HepG2 (cell line): ENCODE results near the gene CD300A. TPM values are rescaled to one million over a fixed set of nuclear protein-coding genes. Genes with fewer than 3 reads are reported as not detected.
A peak's percentile ranks its signal among the peaks of the same experiment; 100 is the strongest.

Source experiments
- AGO2 ChIP-seq: fragments of 200-400 bp; formaldehyde crosslinking; optimal IDR thresholded peaks from 2 replicates; pipeline ENCODE3; 2017; ENCODE audit warnings: mild to moderate bottlenecking, low read depth, low read length, moderate library complexity
- EHMT2 ChIP-seq: fragments of 200-600 bp; sonication (generic); IDR thresholded peaks from 2 replicates; pipeline ENCODE4 v1.7.0; 2017; ENCODE audit warnings: antibody characterized with exemption, low read depth, low read length, borderline replicate concordance
- GTF2F1 ChIP-seq: fragments of 150-350 bp; IDR thresholded peaks from 2 replicates; pipeline ENCODE4 v1.6.1; 2014; ENCODE audit warnings: low read length
- KDM3A ChIP-seq: IDR thresholded peaks from 2 replicates; pipeline ENCODE4 v1.6.1; 2018; ENCODE audit warnings: low read depth, missing compliant biosample characterization
- NONO ChIP-seq, 2 experiments: fragments of 450-650 bp in 1 of 2; sonication (generic) in 1 of 2; formaldehyde crosslinking in 1 of 2; IDR thresholded peaks in 1 of 2; conservative IDR thresholded peaks in 1 of 2; 2 replicates each; pipeline versions ENCODE4 v1.6.1 to v1.8.0; 2017 to 2022; ENCODE audit warnings: mild to moderate bottlenecking in 1 of 2, missing genetic modification reagents in 1 of 2, moderate library complexity in 1 of 2
- PAF1 ChIP-seq: IDR thresholded peaks from 2 replicates; pipeline ENCODE4 v1.6.1; 2016; ENCODE audit warnings: missing genetic modification reagents, missing compliant biosample characterization
- POGZ ChIP-seq: sonication (generic); formaldehyde crosslinking; IDR thresholded peaks from 2 replicates; pipeline ENCODE4 v1.4.0; 2020; ENCODE audit warnings: mild to moderate bottlenecking, missing genetic modification reagents
- SRSF4 ChIP-seq: fragments of 200-400 bp; formaldehyde crosslinking; IDR thresholded peaks from one replicate; pipeline ENCODE4 v1.6.1; 2018; ENCODE audit warnings: mild to moderate bottlenecking, low read depth, low read length, moderate library complexity; ENCODE audit not compliant: poor library complexity, severe bottlenecking
- TARDBP ChIP-seq: sonication (generic); formaldehyde crosslinking; IDR thresholded peaks from 2 replicates; pipeline ENCODE4 v1.8.0; 2022; ENCODE audit warnings: mild to moderate bottlenecking, missing genetic modification reagents
- ZNF556 ChIP-seq: sonication (generic); formaldehyde crosslinking; IDR thresholded peaks from 2 replicates; pipeline ENCODE4 v1.4.0; 2020; ENCODE audit warnings: mild to moderate bottlenecking, missing genetic modification reagents, borderline replicate concordance
- ZNF674 ChIP-seq: sonication (generic); formaldehyde crosslinking; IDR thresholded peaks from 2 replicates; pipeline ENCODE4 v1.5.0; 2020; ENCODE audit warnings: low read depth, mild to moderate bottlenecking, missing genetic modification reagents
- ZNF7 ChIP-seq: IDR thresholded peaks from 2 replicates; pipeline ENCODE4 v1.6.1; 2016; ENCODE audit warnings: missing biosample characterization, missing genetic modification reagents
- polyA plus RNA-seq, 8 experiments: library from polyadenylated mRNA; depleted of rRNA in 3 of 8; stranded (reverse) in 7 of 8; unstranded in 1 of 8; fragments of >200 nt; fragmentation: Illumina TruSeq in 4 of 8; extraction: Trizol in 4 of 8; gene quantifications; 2 replicates each; pipeline versions ENCODE4 v1.2.1 to v1.2.3, GENCODE V29; 2011 to 2016; ENCODE audit warnings: low read depth in 4 of 8, missing spikeins in 1 of 8, mixed read lengths in 1 of 8; ENCODE audit not compliant: insufficient read depth in 1 of 8
- total RNA-seq, 5 experiments: library from RNA; depleted of rRNA; stranded (reverse); fragments of >200 nt; fragmentation: Illumina TruSeq; extraction: Trizol; gene quantifications; 2 replicates each; pipeline ENCODE4 v1.2.3, GENCODE V29; 2016; ENCODE audit warnings: low read depth in 1 of 5
- TF ChIP-seq, protein P1 (sequence below): sonication (generic); formaldehyde crosslinking; IDR thresholded peaks from 2 replicates; pipeline ENCODE4 v1.5.0; 2020; ENCODE audit warnings: mild to moderate bottlenecking, missing genetic modification reagents
- TF ChIP-seq, protein P2 (sequence below): sonication (generic); formaldehyde crosslinking; IDR thresholded peaks from 2 replicates; pipeline ENCODE4 v1.8.1; 2023; ENCODE audit warnings: mild to moderate bottlenecking, inconsistent platforms, moderate library complexity, missing genetic modification reagents, borderline replicate concordance
- TF ChIP-seq, protein P3 (sequence below): sonication (generic); formaldehyde crosslinking; IDR thresholded peaks from 2 replicates; pipeline ENCODE4 v1.4.0; 2020; ENCODE audit warnings: mild to moderate bottlenecking, missing genetic modification reagents
- TF ChIP-seq, protein P4 (sequence below): IDR thresholded peaks from 2 replicates; pipeline ENCODE4 v1.6.1; 2016; ENCODE audit warnings: missing genetic modification reagents, missing compliant biosample characterization
- TF ChIP-seq, protein P5 (sequence below): sonication (generic); formaldehyde crosslinking; IDR thresholded peaks from 2 replicates; pipeline ENCODE4 v1.5.0; 2020; ENCODE audit warnings: mild to moderate bottlenecking, missing genetic modification reagents

Gene CD300A
- total and polyA plus RNA-seq, 2 of the 13 experiments (the other 11 are each of a cell fraction or from before 2014, with no cell fraction given), result not detected

DNA sequence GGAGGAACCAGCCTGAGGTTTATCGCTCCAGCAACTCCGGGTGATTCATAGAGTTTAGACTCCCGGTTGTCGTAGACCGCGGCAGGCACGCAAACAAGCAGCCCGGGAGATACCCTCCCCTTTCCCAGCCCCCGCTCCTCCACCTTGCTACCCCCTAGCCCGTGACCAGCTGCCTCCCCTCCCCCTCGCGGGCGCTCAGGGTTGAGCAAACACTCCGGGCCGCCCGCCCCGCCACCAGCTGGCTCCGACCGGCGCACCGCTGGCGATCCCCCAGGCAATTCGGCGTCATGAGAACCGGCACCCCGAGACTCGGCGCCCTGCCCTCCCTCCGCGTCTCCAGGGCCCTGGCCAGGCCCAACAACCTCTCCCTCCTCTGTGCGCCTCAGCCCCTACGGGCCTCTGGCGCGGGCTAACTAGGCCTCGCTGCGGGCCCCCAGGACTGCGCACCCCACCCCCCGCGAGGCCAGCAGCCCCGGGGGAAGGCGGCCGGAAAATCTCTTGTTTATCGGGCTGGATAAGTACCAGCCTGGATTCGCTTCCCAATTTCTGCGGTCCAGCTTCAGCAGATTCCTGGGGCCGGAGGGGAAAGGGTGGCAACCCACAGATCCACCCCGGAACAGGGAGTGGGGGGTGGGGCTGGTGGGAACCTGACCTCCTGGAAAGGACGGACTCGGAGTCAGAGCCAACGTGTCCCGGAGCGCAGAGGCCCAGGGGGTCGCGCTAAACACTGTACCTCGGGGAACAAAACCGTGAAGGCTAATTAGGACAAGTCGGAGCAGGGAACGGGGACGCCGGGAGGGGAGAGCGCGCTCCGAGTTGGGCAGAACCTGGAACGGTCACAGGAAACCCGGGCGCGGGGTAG is 35.5 kb upstream of the CD300A start (continued):
- TF ChIP-seq EHMT2, result no peak
- TF ChIP-seq KDM3A, result peak; percentile 74
- TF ChIP-seq, protein P1, sequence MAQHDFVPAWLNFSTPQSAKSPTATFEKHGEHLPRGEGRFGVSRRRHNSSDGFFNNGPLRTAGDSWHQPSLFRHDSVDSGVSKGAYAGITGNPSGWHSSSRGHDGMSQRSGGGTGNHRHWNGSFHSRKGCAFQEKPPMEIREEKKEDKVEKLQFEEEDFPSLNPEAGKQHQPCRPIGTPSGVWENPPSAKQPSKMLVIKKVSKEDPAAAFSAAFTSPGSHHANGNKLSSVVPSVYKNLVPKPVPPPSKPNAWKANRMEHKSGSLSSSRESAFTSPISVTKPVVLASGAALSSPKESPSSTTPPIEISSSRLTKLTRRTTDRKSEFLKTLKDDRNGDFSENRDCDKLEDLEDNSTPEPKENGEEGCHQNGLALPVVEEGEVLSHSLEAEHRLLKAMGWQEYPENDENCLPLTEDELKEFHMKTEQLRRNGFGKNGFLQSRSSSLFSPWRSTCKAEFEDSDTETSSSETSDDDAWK (CRISPR knock-in tag), result no peak
- no peak for TF ChIP-seq ZNF7 (CRISPR knock-in tag)
- TF ChIP-seq, protein P2, sequence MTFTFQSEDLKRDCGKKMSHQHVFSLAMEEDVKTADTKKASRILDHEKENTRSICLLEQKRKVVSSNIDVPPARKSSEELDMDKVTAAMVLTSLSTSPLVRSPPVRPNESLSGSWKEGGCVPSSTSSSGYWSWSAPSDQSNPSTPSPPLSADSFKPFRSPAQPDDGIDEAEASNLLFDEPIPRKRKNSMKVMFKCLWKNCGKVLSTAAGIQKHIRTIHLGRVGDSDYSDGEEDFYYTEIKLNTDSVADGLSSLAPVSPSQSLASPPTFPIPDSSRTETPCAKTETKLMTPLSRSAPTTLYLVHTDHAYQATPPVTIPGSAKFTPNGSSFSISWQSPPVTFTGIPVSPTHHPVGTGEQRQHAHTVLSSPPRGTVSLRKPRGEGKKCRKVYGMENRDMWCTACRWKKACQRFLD (CRISPR knock-in tag), result no peak
- no peak; the same call in 1 of the 2 replicates for TF ChIP-seq ZNF556 (CRISPR knock-in tag)
- no peak for TF ChIP-seq PAF1 (CRISPR knock-in tag)
- TF ChIP-seq, protein P3, sequence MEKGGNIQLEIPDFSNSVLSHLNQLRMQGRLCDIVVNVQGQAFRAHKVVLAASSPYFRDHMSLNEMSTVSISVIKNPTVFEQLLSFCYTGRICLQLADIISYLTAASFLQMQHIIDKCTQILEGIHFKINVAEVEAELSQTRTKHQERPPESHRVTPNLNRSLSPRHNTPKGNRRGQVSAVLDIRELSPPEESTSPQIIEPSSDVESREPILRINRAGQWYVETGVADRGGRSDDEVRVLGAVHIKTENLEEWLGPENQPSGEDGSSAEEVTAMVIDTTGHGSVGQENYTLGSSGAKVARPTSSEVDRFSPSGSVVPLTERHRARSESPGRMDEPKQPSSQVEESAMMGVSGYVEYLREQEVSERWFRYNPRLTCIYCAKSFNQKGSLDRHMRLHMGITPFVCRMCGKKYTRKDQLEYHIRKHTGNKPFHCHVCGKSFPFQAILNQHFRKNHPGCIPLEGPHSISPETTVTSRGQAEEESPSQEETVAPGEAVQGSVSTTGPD (CRISPR knock-in tag), result no peak
- TF ChIP-seq GTF2F1, result no peak
- no peak for TF ChIP-seq POGZ
- no peak for TF ChIP-seq SRSF4
- no peak; the same call in 1 of the 2 replicates for TF ChIP-seq ZNF674
- peak; percentile 5 for TF ChIP-seq TARDBP
- TF ChIP-seq NONO (IDR thresholded peaks at IDR 0.05), result no peak
- TF ChIP-seq NONO (CRISPR knock-in tag; conservative IDR thresholded peaks at IDR 0.05), result peak; percentile 94
- TF ChIP-seq, protein P4, sequence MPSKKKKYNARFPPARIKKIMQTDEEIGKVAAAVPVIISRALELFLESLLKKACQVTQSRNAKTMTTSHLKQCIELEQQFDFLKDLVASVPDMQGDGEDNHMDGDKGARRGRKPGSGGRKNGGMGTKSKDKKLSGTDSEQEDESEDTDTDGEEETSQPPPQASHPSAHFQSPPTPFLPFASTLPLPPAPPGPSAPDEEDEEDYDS (CRISPR knock-in tag), result peak; percentile 65
- TF ChIP-seq AGO2, result no peak
- TF ChIP-seq, protein P5, sequence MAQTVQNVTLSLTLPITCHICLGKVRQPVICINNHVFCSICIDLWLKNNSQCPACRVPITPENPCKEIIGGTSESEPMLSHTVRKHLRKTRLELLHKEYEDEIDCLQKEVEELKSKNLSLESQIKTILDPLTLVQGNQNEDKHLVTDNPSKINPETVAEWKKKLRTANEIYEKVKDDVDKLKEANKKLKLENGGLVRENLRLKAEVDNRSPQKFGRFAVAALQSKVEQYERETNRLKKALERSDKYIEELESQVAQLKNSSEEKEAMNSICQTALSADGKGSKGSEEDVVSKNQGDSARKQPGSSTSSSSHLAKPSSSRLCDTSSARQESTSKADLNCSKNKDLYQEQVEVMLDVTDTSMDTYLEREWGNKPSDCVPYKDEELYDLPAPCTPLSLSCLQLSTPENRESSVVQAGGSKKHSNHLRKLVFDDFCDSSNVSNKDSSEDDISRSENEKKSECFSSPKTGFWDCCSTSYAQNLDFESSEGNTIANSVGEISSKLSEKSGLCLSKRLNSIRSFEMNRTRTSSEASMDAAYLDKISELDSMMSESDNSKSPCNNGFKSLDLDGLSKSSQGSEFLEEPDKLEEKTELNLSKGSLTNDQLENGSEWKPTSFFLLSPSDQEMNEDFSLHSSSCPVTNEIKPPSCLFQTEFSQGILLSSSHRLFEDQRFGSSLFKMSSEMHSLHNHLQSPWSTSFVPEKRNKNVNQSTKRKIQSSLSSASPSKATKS (CRISPR knock-in tag), result no peak
